Measurements from ENCODE around the gene ELAVL2.

ELAVL2 gene

GRCh38 chr9:23826120-23826629, at the start of gene ELAVL2:
ELAVL2 (minus strand) TSS chr9:23826240; CDS start chr9:23762234, 64,006 bp downstream.
- no peak for DNase-seq (ENCODE audit: low read depth)

- DNase-seq (ENCODE audit: low read depth): no peak
These were observed 32.2 kb upstream of the ELAVL2 start for GRCh38 chr9:23858234-23858633.

GRCh38 chr9:23855873-23856604, 30.0 kb upstream of the ELAVL2 start:
- no peak for DNase-seq (ENCODE audit: low read depth)

- DNase-seq (ENCODE audit: low read depth): no peak
These were observed 24.9 kb upstream of the ELAVL2 start for GRCh38 chr9:23850690-23851629.

GRCh38 chr9:23850242-23850689, 24.2 kb upstream of the ELAVL2 start:
- DNase-seq (ENCODE audit: low read depth): no peak

- no peak for DNase-seq (ENCODE audit: low read depth)
These were observed 23.5 kb upstream of the ELAVL2 start for GRCh38 chr9:23849379-23850035.

GRCh38 chr9:23842565-23843129, 16.6 kb upstream of the ELAVL2 start:
- no peak for DNase-seq (ENCODE audit: low read depth)

- no peak for DNase-seq (ENCODE audit: low read depth)
These were observed 15.3 kb upstream of the ELAVL2 start for GRCh38 chr9:23841304-23841703.

GRCh38 chr9:23837038-23837437, 11.0 kb upstream of the ELAVL2 start:
- DNase-seq (ENCODE audit: low read depth): no peak

- no peak for DNase-seq (ENCODE audit: low read depth)
These were observed 5.1 kb upstream of the ELAVL2 start for GRCh38 chr9:23830929-23831730.

GRCh38 chr9:23830476-23830805, 4.4 kb upstream of the ELAVL2 start:
- DNase-seq (ENCODE audit: low read depth): no peak

GRCh38 chr9:23829580-23830475, 3.8 kb upstream of the ELAVL2 start:
- no peak for DNase-seq (ENCODE audit: low read depth)

GRCh38 chr9:23825700-23826099, 340 bp downstream of the ELAVL2 start:
- no peak for DNase-seq (ENCODE audit: low read depth)

- no peak for DNase-seq (ENCODE audit: low read depth)
These were observed 1.0 kb downstream of the ELAVL2 start for GRCh38 chr9:23824830-23825591.

GRCh38 chr9:23823986-23824829, 1.8 kb downstream of the ELAVL2 start:
- no peak for DNase-seq (ENCODE audit: low read depth)

GRCh38 chr9:23823269-23823668, 2.8 kb downstream of the ELAVL2 start:
- DNase-seq (ENCODE audit: low read depth): no peak

- no peak for DNase-seq (ENCODE audit: low read depth)
These were observed 3.5 kb downstream of the ELAVL2 start for GRCh38 chr9:23822261-23823169.

Data from stimulated activated CD8-positive, alpha-beta memory T cell treated with anti-CD3 and anti-CD28 coated beads, Interleukin-12 subunit alpha, Interleukin-12 subunit beta, amount 100 ng/mL, for 1 hour (primary cell).